DMS53 (cell line): Measurements from ENCODE around the gene NOL3.
A peak's percentile ranks its signal among the peaks of the same experiment; 100 is the strongest.

Experiments used
- DNase-seq: peaks from one replicate; lab custom pipeline; 2025; lab: John Stamatoyannopoulos, UW

Gene NOL3

GRCh38 chr16:67155295-67156142 is 14.8 kb upstream of the NOL3 start:
- peak; percentile 88 for DNase-seq

DNA sequence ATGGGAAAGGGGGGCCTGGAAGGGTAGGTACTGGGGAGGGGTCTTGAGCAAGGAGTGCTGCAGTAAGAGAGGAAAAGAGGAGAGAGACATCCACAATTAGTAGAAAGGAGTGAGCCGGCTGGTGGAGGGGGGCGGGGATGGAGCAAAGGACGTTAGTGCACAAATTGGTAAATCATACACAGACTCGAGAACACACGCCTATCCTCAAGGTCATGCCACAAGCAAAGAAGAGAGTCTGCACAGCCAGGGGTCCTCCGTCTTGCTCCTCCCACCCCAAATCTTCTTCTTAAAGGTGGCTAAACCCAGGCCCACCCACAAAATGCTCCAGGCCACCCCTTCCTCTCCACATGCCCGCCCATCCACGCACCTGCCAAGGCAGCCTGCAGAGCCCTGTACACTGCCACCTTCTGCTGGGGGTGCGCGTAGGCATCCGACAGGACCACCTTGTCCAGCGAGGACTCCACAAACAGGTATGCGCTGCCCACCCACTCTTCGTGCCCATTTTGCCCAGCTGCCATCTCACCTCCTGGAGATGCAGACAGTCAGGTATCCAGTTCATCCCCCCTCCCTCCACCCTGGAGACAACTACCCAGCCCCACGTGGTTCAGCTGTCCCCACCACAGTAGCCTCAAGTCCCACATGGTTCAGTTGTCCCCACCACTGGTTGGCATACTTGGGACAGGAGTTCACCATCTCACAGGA is 14.0 kb upstream of the NOL3 start:
- DNase-seq, result no peak

DNA sequence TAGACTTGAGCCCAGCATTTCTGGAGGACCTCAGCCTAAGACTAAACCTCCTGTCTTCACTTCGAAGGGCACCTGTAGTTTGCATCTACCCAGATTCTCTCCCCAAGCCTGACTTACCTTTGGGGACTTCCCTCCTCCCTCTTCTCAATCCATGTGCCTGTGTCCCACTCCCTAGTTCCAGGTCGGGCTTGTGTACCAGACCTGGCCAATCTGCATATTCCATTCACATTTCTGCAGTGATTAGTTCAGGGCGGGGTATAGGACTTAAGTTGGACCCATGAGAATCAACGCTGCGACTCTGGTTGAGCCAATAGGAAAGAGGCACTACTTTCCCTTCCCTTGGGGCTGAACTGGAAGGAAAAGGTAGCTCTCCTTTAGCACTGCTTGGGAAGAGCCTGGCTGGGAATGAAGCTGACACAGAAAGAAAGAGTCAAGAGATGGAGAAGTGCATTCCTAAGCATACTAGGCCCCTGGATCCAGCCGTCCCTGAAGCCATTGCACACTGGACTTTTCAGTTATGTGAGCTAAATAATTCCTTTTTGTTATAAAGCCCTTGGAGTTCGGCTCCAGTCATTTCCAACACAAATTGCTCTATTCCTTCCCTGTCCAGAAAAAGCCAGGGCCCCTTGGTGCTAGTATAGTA is 13.1 kb upstream of the NOL3 start:
- no peak for DNase-seq

- DNase-seq, result no peak
Measured at GRCh38 chr16:67157892-67158635, 12.3 kb upstream of the NOL3 start.

DNA sequence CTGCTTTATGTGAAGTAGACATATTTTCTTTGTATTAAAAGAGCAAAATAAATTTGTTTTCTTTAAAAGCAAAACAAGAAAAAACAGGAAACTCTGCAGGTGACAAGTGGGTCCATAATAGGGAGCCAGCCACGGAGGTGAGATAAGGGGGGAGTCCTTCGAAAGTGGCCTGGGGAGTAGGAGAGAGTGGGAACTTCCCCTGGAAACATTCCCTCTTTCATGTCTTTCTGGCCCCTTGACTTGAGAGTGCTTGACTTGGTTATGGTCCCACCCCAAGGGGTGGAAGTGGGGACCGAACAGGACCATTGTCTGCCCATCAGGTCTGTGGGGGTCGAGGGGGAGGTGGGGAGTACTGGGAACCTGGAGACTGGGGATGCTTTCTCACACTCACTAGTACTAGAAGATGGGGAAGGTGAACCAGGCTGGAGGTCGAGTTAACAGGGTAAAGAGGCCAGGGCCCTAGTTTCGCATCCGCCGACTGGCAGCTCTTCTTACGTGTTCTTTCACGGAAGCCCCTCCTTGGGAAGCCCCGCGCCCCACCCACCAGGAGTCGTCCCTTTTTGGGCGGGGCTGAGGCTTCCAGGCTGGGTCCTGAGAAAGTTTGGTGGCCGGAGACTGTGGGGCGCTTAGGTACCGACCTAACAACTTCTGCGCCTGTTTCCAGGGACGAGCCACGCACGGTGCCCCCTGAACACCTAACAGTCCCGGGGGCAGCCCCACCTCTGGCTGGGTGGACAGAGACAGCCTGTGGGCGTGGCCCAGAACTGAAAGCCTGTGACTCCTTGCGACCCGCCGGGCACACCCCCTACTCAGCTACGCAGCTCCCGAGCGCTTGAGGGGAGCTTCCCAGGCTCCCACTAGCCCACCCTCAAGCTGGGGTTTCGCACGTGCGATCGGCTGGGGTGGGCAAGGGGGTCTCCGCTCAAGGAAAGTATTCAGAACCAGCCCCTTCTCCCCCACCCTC is 11.4 kb upstream of the NOL3 start:
- DNase-seq, result peak; percentile 45

DNA sequence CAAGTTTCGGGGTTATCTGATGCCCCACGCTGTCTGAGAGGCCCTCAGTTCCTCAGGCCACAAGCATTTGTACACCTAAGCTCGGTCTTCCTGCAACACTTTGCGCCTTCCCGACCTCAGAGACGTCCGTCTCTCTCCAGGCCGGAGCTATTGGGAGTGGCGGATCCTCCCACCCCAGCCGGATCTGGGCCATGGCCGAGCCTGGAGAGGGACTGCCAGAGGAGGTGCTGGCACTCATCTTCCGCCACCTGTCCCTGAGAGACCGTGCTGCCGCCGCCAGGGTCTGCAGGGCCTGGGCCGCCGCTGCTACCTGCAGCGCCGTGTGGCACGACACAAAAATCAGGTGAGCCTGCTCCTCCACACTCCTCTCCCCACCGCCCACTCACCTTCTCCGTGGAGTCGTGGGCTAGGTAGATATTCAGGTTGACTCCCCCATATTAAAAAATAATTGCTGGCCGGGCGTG is 8.7 kb upstream of the NOL3 start:
- no peak for DNase-seq

DNA sequence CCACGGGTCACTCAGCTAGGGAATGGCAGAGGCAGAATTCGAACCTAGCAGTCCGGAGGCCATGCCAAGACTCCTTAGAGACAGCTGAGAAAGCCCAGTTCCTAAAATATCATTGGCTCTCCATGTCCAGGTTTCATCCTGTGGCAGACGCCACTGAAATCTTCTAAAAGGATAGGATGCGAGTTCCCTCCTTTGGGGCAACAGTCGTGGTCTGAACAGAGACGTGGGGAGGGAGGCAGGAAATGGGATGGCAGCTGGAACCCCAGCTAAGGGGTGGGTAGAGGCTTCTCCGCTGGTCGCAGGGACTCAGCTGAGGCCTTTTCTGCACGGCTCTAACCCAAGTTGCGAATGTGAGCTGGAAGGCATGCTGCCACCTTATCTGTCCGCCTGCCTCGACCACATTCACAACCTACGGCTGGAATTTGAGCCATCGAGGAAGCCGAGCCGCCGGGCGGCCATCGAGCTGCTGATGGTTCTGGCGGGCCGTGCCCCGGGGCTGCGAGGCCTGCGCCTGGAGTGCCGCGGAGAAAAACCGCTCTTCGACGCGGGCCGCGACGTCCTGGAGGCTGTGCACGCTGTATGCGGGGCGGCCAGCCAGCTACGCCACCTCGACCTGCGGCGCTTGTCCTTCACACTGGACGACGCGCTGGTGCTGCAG is 7.7 kb upstream of the NOL3 start:
- DNase-seq, result no peak

DNA sequence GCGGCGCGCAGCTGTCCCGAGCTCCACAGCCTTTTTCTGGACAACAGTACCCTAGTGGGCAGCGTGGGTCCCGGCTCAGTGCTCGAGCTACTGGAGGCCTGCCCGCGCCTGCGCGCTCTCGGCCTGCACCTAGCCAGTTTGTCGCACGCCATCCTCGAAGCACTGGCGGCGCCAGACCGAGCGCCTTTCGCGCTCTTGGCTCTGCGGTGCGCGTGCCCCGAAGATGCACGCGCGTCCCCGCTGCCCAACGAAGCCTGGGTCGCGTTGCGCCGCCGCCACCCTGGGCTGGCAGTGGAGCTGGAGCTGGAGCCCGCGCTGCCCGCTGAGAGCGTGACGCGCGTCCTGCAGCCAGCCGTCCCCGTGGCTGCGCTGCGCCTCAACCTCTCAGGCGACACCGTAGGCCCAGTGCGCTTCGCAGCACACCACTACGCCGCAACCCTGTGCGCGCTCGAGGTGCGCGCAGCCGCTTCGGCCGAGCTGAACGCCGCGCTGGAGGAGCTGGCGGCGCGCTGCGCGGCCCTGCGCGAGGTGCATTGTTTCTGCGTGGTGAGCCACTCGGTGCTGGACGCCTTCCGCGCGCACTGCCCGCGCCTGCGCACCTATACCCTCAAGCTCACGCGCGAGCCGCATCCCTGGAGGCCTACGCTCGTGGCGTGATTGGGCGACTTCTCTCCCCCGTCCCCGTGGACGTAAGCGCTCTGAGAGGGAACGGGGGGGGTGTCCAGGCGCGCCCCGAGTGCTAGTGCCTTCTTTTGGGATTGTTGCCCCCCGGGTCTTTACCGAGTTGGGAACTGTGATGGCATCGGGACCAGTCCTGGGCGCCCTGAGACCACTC is 7.0 kb upstream of the NOL3 start:
- no peak for DNase-seq

DNA sequence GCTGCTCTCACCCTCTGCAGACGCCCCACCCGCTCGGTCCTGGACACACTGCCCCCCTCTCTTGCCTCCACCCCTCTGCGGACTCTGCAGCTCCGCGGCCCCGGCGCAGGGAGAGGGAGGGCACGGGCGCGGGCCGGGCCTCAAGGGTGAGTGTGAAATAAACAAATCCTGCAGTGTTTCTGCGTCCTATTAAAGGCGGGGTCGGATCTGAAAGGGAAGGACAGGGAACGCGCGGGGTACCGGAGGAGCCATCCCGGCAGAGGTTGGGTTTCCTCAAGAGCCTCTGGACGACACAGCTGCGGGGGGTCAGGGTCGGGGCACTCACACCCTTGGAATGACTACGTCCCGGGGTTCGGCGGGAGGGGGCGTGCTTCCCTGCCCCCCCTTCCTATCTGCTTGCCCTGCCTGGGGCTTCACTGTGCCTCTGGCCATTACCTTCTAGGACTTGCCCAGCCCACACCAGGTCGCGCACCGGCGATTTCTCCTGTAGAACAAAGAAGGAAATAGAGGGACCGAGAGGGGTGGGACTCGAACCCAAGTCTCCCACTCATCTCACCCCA is 6.3 kb upstream of the NOL3 start:
- peak; percentile 71 for DNase-seq

DNA sequence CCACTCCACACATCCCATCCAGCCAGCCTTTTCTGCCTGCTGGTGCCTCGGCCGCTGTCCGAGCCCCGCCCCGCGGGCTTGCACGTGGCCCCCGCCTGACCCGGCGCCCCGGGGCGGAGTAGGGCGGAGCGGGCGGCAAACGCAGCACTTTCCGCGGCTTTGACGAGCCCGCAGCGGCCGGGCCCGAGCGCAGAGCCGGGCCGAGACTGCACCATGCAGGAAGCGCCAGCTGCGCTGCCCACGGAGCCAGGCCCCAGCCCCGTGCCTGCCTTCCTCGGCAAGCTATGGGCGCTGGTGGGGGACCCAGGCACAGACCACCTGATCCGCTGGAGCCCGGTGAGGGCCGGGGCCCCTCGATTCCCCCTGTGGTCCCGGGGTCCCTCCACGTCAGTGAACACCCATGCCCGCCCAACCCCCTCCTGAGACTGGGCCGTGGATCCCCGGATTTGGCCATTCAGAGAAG is 5.7 kb upstream of the NOL3 start, which contains the start of gene HSF4:
TSS of gene HSF4 (plus strand) at position 147 of the 463 bp plus-strand sequence. CDS start at position 214, 67 bp downstream.
- DNase-seq, result peak; percentile 88

DNA sequence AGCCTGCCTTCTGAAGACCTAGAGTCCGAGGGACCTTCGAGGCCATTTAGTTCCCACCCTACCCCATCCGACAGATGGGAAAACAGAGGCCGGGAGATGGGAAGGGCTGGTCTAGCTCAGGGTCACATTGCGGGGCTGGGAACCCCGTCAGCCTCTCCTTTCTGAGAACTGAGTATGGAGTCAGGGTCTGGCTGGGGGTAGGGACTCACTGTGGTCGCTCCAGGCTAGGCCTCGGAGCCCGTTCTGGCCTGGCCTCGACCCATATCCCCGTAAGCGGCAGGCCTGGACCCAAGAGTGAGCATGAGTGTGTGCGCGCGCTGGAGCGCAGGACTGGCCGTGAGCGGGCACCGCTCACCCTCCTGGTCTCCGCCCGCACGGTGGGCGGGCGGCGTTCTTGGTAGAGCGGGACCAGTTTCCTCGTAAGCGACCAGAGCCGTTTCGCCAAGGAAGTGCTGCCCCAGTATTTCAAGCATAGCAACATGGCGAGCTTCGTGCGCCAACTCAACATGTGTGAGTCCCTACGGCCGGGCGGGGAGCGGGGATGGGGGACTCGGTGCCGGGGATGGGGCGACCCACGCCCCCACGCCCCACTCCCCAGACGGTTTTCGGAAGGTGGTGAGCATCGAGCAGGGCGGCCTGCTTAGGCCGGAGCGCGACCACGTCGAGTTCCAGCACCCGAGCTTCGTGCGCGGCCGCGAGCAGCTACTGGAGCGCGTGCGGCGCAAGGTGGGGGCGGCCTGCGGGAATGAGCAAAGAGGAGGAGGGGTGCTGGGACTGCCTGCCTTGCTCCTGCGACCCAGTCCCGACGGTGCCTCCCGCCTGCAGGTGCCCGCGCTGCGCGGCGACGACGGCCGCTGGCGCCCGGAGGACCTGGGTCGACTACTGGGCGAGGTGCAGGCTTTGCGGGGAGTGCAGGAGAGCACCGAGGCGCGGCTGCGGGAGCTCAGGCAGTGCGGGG is 4.9 kb upstream of the NOL3 start:
- no peak for DNase-seq

- DNase-seq, result no peak
Measured at GRCh38 chr16:67166110-67166547, 4.2 kb upstream of the NOL3 start.

- DNase-seq, result no peak
Measured at GRCh38 chr16:67166598-67167168, 3.7 kb upstream of the NOL3 start.

DNA sequence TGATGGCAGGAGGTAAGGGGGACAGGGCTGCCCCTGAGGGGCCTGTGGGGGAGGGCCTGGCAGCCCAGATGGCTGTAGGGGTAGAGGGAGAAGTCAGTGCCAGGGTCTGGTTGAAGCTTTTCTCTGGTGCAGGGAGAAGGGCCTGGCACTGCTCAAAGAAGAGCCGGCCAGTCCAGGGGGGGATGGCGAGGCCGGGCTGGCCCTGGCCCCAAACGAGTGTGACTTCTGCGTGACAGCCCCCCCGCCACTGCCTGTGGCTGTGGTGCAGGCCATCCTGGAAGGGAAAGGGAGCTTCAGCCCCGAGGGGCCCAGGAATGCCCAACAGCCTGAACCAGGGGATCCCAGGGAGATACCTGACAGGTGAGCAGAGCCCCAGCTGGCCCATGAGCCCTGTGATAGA is 2.8 kb upstream of the NOL3 start:
- DNase-seq, result no peak

DNA sequence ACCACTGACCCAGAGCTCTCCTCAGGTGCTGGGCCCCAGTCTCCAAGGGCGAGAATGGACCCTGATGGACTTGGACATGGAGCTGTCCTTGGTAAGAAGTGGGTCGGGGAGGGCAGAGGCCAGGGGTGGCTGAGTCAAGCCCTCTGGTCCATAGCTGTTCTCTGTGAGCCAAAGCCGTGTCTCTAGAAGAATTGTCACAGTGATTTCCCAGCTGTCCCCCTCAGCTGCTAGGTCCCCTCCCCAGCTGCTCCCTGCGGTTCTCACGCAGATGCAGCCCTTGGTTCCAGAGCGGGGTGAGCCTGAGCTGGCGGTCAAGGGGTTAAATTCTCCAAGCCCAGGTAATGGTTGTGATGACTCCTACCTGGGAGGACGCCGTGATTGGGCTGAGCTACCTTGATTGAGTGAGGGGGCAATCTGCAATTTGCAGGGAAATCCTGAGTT is 1.3 kb upstream of the NOL3 start:
- no peak for DNase-seq

DNA sequence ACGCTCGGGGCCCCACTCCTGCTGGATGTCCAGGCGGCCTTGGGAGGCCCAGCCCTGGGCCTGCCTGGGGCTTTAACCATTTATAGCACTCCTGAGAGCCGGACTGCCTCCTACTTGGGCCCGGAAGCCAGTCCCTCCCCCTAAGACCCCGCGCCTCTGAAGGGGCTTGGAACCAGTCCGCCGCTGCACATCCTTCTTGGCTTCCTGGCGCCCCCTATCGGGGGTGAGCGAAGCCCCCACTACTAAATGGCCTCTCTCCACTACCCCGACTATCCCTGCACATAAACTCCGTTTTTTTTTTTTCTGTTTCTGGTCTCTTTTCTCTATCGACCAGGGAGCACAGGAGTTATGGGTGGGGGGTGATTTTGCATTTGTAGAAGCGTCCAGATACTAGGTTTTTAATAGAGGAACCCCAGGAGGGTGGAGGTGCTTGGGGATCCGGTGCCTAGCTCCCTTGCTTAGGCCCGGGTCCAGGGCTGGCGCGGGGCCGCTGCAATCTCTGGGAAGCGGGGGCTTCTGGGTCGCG is 633 bp upstream of the NOL3 start:
- peak; percentile 49 for DNase-seq
